Neural cell (in vitro differentiated cells): Measurements from ENCODE around the gene PTOV1. TPM values are rescaled to one million over a fixed set of nuclear protein-coding genes. Genes with fewer than 3 reads are reported as not detected.

ENCODE experiments used
- H2AFZ ChIP-seq: fragments of 200-600, 300-800 bp; sonication (generic), shearing (Covaris generic); 2 replicates; pipeline ENCODE4 v1.6.0; 2014; ENCODE audit warnings: low read depth, mild to moderate bottlenecking, antibody characterized with exemption, low read length, moderate library complexity
- H3F3A ChIP-seq: fragments of 200-600 bp; shearing (Covaris generic); 2 replicates; pipeline ENCODE4 v1.6.1; 2016; ENCODE audit warnings: mild to moderate bottlenecking, moderate library complexity, mixed read lengths, antibody characterized with exemption, low read length; ENCODE audit not compliant: insufficient read depth, poor library complexity, severe bottlenecking
- H3K27ac ChIP-seq: fragments of 200-600, 300-800 bp; sonication (generic), shearing (Covaris generic); 2 replicates; pipeline ENCODE4 v1.5.1; 2014; ENCODE audit warnings: mild to moderate bottlenecking, low read length, moderate library complexity
- H3K27me3 ChIP-seq: fragments of 300-800, 200-600 bp; sonication (generic), shearing (Covaris generic); 2 replicates; pipeline ENCODE4 v1.6.0; 2014; ENCODE audit warnings: mild to moderate bottlenecking, low read depth, low read length, moderate library complexity; ENCODE audit not compliant: insufficient read depth
- H3K36me3 ChIP-seq: fragments of 300-800, 200-600 bp; sonication (generic), shearing (Covaris generic); 2 replicates; pipeline ENCODE4 v1.5.1; 2014; ENCODE audit warnings: mild to moderate bottlenecking, antibody characterized with exemption, low read length, moderate library complexity; ENCODE audit not compliant: insufficient read depth
- H3K4me2 ChIP-seq: fragments of 300-800, 200-600 bp; sonication (generic), shearing (Covaris generic); 2 replicates; pipeline ENCODE4 v1.6.0; 2014; ENCODE audit warnings: mild to moderate bottlenecking, low read length
- H3K4me3 ChIP-seq: fragments of 300-800, 200-600 bp; sonication (generic), shearing (Covaris generic); 2 replicates; pipeline ENCODE4 v1.5.1; 2014; ENCODE audit warnings: mild to moderate bottlenecking, low read length, moderate library complexity
- H3K79me2 ChIP-seq: fragments of 200-600 bp; shearing (Covaris generic); replicated peaks from 2 replicates; pipeline ENCODE4 v1.6.0; 2014; ENCODE audit warnings: mild to moderate bottlenecking, low read length, moderate library complexity; ENCODE audit not compliant: insufficient read depth
- H3K9ac ChIP-seq: fragments of 300-800, 200-600 bp; sonication (generic), shearing (Covaris generic); 2 replicates; pipeline ENCODE4 v1.6.1; 2016; ENCODE audit warnings: mild to moderate bottlenecking, low read length, mixed read lengths
- H3K9me2 ChIP-seq: fragments of 200-600 bp; shearing (Covaris generic); 2 replicates; pipeline ENCODE4 v1.6.1; 2016; ENCODE audit warnings: mild to moderate bottlenecking, low read length, mixed read lengths; ENCODE audit not compliant: insufficient read depth
- H3K9me3 ChIP-seq: fragments of 200-600, 300-800 bp; sonication (generic), shearing (Covaris generic); 2 replicates; pipeline ENCODE4 v1.6.1; 2016; ENCODE audit warnings: mild to moderate bottlenecking, mixed run types, low read length, moderate library complexity, mixed read lengths
- H4K20me1 ChIP-seq: fragments of 200-600 bp; shearing (Covaris generic); 2 replicates; pipeline ENCODE4 v1.6.1; 2016; ENCODE audit warnings: mild to moderate bottlenecking, mixed run types; ENCODE audit not compliant: insufficient read depth
- EP300 ChIP-seq: fragments of 450-650 bp; conservative IDR thresholded peaks from 2 replicates; pipeline ENCODE4 v1.6.1; 2014; ENCODE audit warnings: antibody characterized with exemption, mild to moderate bottlenecking, moderate library complexity; ENCODE audit not compliant: poor library complexity, severe bottlenecking
- EZH2 ChIP-seq: fragments of 200-600, 300-800 bp; shearing (Covaris generic), sonication (generic); IDR thresholded peaks from 2 replicates; pipeline ENCODE4 v1.6.1; 2014; ENCODE audit warnings: antibody characterized with exemption, low read length, borderline replicate concordance, mild to moderate bottlenecking; ENCODE audit not compliant: insufficient read depth, poor library complexity, severe bottlenecking
- MXI1 ChIP-seq: fragments of 450-650 bp; conservative IDR thresholded peaks from 2 replicates; pipeline ENCODE4 v1.6.1; 2014; ENCODE audit warnings: antibody characterized with exemption, mild to moderate bottlenecking; ENCODE audit not compliant: poor library complexity, severe bottlenecking
- POLR2AphosphoS5 ChIP-seq: IDR thresholded peaks from 2 replicates; pipeline ENCODE4 v1.6.1; 2012
- RAD21 ChIP-seq: fragments of 450-650 bp; conservative IDR thresholded peaks from 2 replicates; pipeline ENCODE4 v1.6.1; 2014; ENCODE audit warnings: antibody characterized with exemption, mild to moderate bottlenecking, moderate library complexity
- SMC3 ChIP-seq: fragments of 450-650 bp; conservative IDR thresholded peaks from 2 replicates; pipeline ENCODE4 v1.6.1; 2014; ENCODE audit warnings: antibody characterized with exemption, mild to moderate bottlenecking, moderate library complexity; ENCODE audit not compliant: poor library complexity
- TAF1 ChIP-seq: IDR thresholded peaks from 2 replicates; pipeline ENCODE4 v1.6.1; 2012; ENCODE audit warnings: low read depth
- polyA plus RNA-seq: library from polyadenylated mRNA; depleted of rRNA; stranded (reverse); fragments of >200 nt; gene quantifications from 2 replicates; pipeline ENCODE4 v1.2.3, GENCODE V29; 2014
- TF ChIP-seq, protein P1 (sequence below): IDR thresholded peaks from 2 replicates; pipeline ENCODE4 v1.6.1; 2012; ENCODE audit warnings: borderline replicate concordance
- TF ChIP-seq, protein P2 (sequence below): fragments of 450-650 bp; IDR thresholded peaks from 2 replicates; pipeline ENCODE4 v1.5.1; 2014; ENCODE audit warnings: antibody characterized with exemption, mild to moderate bottlenecking, moderate library complexity; ENCODE audit not compliant: poor library complexity, severe bottlenecking

The PTOV1 gene
- polyA plus RNA-seq, 1 donor from 2014 or later = 199 TPM

DNA sequence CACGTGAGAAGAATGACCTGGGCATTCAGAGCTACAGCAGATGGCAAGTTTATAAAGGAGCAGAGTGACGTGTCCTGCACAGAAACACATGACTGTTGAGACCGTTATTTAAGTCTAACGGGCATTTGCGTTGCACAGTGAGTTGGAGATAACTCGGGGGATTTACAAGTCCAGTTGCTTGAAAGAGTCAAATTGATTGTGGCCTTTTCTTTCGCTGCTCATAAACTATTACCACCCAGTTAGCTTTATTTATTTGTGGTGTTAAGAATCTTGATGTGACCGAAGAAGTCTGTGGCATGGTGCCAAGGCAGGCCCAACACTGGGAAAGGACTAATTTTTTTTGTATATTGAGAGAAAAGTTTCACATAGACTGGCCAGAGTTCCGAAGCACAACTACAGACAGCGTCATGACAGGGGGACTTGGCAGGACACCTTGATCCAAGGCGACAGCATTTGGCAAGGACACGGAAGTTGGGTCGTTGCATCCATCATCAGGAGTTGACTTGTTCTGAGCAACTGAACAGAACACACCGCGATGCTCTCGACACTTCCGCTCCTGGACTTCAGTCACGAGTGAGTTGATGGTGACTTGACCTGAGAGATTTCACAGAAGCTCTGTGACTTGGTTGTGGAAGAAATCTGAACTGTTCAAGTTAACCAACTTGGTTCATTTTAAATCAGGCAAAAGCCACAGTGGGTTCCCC lies 11.9 kb upstream of the PTOV1 start:
- H3F3A ChIP-seq = no peaks in the 10 kb centered on the region
- no peaks in the 10 kb centered on the region for H3K79me2 ChIP-seq
- no peaks in the 10 kb centered on the region for H3K9me2 ChIP-seq
- no peak for TF ChIP-seq EZH2
- TF ChIP-seq SMC3 = no peak
- no peak for TF ChIP-seq MXI1
- TF ChIP-seq EP300 = no peak
- TF ChIP-seq, protein P1, sequence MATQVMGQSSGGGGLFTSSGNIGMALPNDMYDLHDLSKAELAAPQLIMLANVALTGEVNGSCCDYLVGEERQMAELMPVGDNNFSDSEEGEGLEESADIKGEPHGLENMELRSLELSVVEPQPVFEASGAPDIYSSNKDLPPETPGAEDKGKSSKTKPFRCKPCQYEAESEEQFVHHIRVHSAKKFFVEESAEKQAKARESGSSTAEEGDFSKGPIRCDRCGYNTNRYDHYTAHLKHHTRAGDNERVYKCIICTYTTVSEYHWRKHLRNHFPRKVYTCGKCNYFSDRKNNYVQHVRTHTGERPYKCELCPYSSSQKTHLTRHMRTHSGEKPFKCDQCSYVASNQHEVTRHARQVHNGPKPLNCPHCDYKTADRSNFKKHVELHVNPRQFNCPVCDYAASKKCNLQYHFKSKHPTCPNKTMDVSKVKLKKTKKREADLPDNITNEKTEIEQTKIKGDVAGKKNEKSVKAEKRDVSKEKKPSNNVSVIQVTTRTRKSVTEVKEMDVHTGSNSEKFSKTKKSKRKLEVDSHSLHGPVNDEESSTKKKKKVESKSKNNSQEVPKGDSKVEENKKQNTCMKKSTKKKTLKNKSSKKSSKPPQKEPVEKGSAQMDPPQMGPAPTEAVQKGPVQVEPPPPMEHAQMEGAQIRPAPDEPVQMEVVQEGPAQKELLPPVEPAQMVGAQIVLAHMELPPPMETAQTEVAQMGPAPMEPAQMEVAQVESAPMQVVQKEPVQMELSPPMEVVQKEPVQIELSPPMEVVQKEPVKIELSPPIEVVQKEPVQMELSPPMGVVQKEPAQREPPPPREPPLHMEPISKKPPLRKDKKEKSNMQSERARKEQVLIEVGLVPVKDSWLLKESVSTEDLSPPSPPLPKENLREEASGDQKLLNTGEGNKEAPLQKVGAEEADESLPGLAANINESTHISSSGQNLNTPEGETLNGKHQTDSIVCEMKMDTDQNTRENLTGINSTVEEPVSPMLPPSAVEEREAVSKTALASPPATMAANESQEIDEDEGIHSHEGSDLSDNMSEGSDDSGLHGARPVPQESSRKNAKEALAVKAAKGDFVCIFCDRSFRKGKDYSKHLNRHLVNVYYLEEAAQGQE = no peak
- TF ChIP-seq RAD21 = no peak
- TF ChIP-seq, protein P2, sequence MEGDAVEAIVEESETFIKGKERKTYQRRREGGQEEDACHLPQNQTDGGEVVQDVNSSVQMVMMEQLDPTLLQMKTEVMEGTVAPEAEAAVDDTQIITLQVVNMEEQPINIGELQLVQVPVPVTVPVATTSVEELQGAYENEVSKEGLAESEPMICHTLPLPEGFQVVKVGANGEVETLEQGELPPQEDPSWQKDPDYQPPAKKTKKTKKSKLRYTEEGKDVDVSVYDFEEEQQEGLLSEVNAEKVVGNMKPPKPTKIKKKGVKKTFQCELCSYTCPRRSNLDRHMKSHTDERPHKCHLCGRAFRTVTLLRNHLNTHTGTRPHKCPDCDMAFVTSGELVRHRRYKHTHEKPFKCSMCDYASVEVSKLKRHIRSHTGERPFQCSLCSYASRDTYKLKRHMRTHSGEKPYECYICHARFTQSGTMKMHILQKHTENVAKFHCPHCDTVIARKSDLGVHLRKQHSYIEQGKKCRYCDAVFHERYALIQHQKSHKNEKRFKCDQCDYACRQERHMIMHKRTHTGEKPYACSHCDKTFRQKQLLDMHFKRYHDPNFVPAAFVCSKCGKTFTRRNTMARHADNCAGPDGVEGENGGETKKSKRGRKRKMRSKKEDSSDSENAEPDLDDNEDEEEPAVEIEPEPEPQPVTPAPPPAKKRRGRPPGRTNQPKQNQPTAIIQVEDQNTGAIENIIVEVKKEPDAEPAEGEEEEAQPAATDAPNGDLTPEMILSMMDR = no peak
- TF ChIP-seq TAF1 = no peak
- no peak for TF ChIP-seq POLR2AphosphoS5
- peaks cover 5% of the 10 kb centered on the region for H3K36me3 ChIP-seq
- no peaks in the 10 kb centered on the region for H3K27me3 ChIP-seq
- H3K9ac ChIP-seq = no peak overlapping the region
- H3K9me3 ChIP-seq = no peaks in the 10 kb centered on the region
- H3K4me2 ChIP-seq = no peak overlapping the region
- no peak overlapping the region for H2AFZ ChIP-seq
- no peak overlapping the region for H3K27ac ChIP-seq
- H3K4me3 ChIP-seq = no peak overlapping the region
- no peaks in the 10 kb centered on the region for H4K20me1 ChIP-seq

DNA sequence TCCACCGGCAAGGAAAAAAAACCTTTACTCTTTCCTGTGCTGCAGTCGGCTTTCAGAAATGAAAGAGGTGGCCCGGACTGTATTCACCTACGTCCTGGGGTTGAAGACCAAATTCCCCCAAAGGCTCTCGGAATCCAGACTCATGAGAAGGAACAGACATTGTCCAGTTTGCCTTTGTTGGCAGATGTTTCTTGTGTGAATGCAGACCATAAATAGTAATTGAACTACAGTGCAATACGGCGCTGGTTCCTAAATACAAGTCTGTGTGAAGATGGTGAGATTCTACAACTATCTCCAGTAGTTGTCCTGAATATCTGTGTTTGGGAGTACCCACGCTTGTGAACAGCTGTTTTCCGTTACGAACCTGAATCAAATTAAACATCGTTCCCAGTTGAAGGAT lies 11.2 kb upstream of the PTOV1 start:
- Histone ChIP-seq H4K20me1 (no peaks in the 10 kb centered on the region), H3K27ac (no peak overlapping the region), H3K9ac (no peak overlapping the region), H3K9me2 (no peaks in the 10 kb centered on the region), H3K9me3 (no peaks in the 10 kb centered on the region), H3K27me3 (no peaks in the 10 kb centered on the region), H3K4me3 (no peak overlapping the region), H3K79me2 (no peaks in the 10 kb centered on the region), H3F3A (no peaks in the 10 kb centered on the region), H3K36me3 (peaks cover 5% of the 10 kb centered on the region), H2AFZ (no peak overlapping the region), H3K4me2 (no peak overlapping the region)
- TF ChIP-seq SMC3 = no peak
- TF ChIP-seq, protein P1 = no peak
- no peak for TF ChIP-seq RAD21
- no peak for TF ChIP-seq MXI1
- no peak for TF ChIP-seq EZH2
- no peak for TF ChIP-seq POLR2AphosphoS5
- no peak for TF ChIP-seq TAF1
- TF ChIP-seq EP300 = no peak
- TF ChIP-seq, protein P2 = no peak
